HepG2 (cell line): ENCODE results near the gene CD7. TPM values are rescaled to one million over a fixed set of nuclear protein-coding genes. Genes with fewer than 3 reads are reported as not detected.
A peak's percentile ranks its signal among the peaks of the same experiment; 100 is the strongest.

Experiments used
- ADNP ChIP-seq: sonication (generic); formaldehyde crosslinking; IDR thresholded peaks from 2 replicates; pipeline ENCODE4 v1.4.0; 2020; ENCODE audit warnings: missing genetic modification reagents
- ATF7 ChIP-seq, 2 experiments: fragments of 450-650 bp in 1 of 2; sonication (generic) in 1 of 2; formaldehyde crosslinking in 1 of 2; IDR thresholded peaks; 2 replicates each; pipeline versions ENCODE4 v1.4.0 to v1.6.1; 2016 to 2020; ENCODE audit warnings: antibody characterized with exemption in 1 of 2, mild to moderate bottlenecking in 1 of 2, missing genetic modification reagents in 1 of 2
- EEA1 ChIP-seq: sonication (generic); formaldehyde crosslinking; IDR thresholded peaks from 2 replicates; pipeline ENCODE4 v1.5.1; 2020; ENCODE audit warnings: mild to moderate bottlenecking, missing genetic modification reagents, borderline replicate concordance
- ETV5 ChIP-seq: IDR thresholded peaks from 2 replicates; pipeline ENCODE4 v1.6.1; 2018; ENCODE audit warnings: missing biosample characterization, missing genetic modification reagents, inconsistent platforms, borderline replicate concordance
- HHEX ChIP-seq: IDR thresholded peaks from 2 replicates; pipeline ENCODE4 v1.6.1; 2016; ENCODE audit warnings: control low read depth
- KDM5A ChIP-seq: fragments of 200-600 bp; sonication (generic); IDR thresholded peaks from 2 replicates; pipeline ENCODE4 v1.7.0; 2018; ENCODE audit warnings: antibody characterized with exemption, mild to moderate bottlenecking, low read length, borderline replicate concordance
- MEF2D ChIP-seq: sonication (generic); formaldehyde crosslinking; IDR thresholded peaks from 2 replicates; pipeline ENCODE4 v1.5.1; 2020; ENCODE audit warnings: mild to moderate bottlenecking, missing genetic modification reagents
- MIXL1 ChIP-seq: IDR thresholded peaks from 2 replicates; pipeline ENCODE4 v1.6.1; 2016
- NFKB2 ChIP-seq: sonication (generic); formaldehyde crosslinking; IDR thresholded peaks from 2 replicates; pipeline ENCODE4 v1.4.0; 2020; ENCODE audit warnings: missing genetic modification reagents, borderline replicate concordance
- SALL2 ChIP-seq: sonication (generic); formaldehyde crosslinking; IDR thresholded peaks from 2 replicates; pipeline ENCODE4 v1.8.1; 2023; ENCODE audit warnings: mild to moderate bottlenecking, missing genetic modification reagents, inconsistent platforms
- TOPORS ChIP-seq: sonication (generic); formaldehyde crosslinking; IDR thresholded peaks from 2 replicates; pipeline ENCODE4 v1.8.0; 2023; ENCODE audit warnings: mild to moderate bottlenecking, missing genetic modification reagents
- ZNF292 ChIP-seq: sonication (generic); formaldehyde crosslinking; IDR thresholded peaks from 2 replicates; pipeline ENCODE4 v1.8.1; 2022; ENCODE audit warnings: mild to moderate bottlenecking, low read depth, missing genetic modification reagents, borderline replicate concordance
- ZNF768 ChIP-seq: sonication (generic); formaldehyde crosslinking; IDR thresholded peaks from 2 replicates; pipeline ENCODE4 v1.4.0; 2020; ENCODE audit warnings: missing genetic modification reagents
- ZNF776 ChIP-seq: sonication (generic); formaldehyde crosslinking; IDR thresholded peaks from 2 replicates; pipeline ENCODE4 v1.4.0; 2020; ENCODE audit warnings: mild to moderate bottlenecking, missing genetic modification reagents
- ZNF839 ChIP-seq: sonication (generic); formaldehyde crosslinking; IDR thresholded peaks from 2 replicates; pipeline ENCODE4 v1.4.0; 2020; ENCODE audit warnings: missing genetic modification reagents, mild to moderate bottlenecking, borderline replicate concordance
- polyA plus RNA-seq, 8 experiments: library from polyadenylated mRNA; depleted of rRNA in 3 of 8; stranded (reverse) in 7 of 8; unstranded in 1 of 8; fragments of >200 nt; fragmentation: Illumina TruSeq in 4 of 8; extraction: Trizol in 4 of 8; gene quantifications; 2 replicates each; pipeline versions ENCODE4 v1.2.1 to v1.2.3, GENCODE V29; 2011 to 2016; ENCODE audit warnings: low read depth in 4 of 8, missing spikeins in 1 of 8, mixed read lengths in 1 of 8; ENCODE audit not compliant: insufficient read depth in 1 of 8
- total RNA-seq, 5 experiments: library from RNA; depleted of rRNA; stranded (reverse); fragments of >200 nt; fragmentation: Illumina TruSeq; extraction: Trizol; gene quantifications; 2 replicates each; pipeline ENCODE4 v1.2.3, GENCODE V29; 2016; ENCODE audit warnings: low read depth in 1 of 5
- TF ChIP-seq, protein P1 (sequence below): sonication (generic); formaldehyde crosslinking; IDR thresholded peaks from 2 replicates; pipeline ENCODE4 v1.5.1; 2020; ENCODE audit warnings: mild to moderate bottlenecking, missing genetic modification reagents, moderate library complexity
- TF ChIP-seq, protein P2 (sequence below): sonication (generic); formaldehyde crosslinking; IDR thresholded peaks from 2 replicates; pipeline ENCODE4 v1.5.0; 2020; ENCODE audit warnings: missing genetic modification reagents
- TF ChIP-seq, protein P3 (sequence below): sonication (generic); formaldehyde crosslinking; IDR thresholded peaks from 2 replicates; pipeline ENCODE4 v1.5.0; 2020; ENCODE audit warnings: mild to moderate bottlenecking, missing genetic modification reagents, borderline replicate concordance
- TF ChIP-seq, protein P4 (sequence below): sonication (generic); formaldehyde crosslinking; IDR thresholded peaks from 2 replicates; pipeline ENCODE4 v1.8.1; 2023; ENCODE audit warnings: mild to moderate bottlenecking, missing genetic modification reagents, borderline replicate concordance
- TF ChIP-seq, protein P5 (sequence below): IDR thresholded peaks from 2 replicates; pipeline ENCODE4 v1.6.1; 2012; ENCODE audit warnings: low read depth, low read length, improper control_type of control experiment

CD7 gene
- total and polyA plus RNA-seq, 2 of the 13 experiments (the other 11 are each of a cell fraction or from before 2014, with no cell fraction given) = 67.6 to 76.4 TPM

DNA sequence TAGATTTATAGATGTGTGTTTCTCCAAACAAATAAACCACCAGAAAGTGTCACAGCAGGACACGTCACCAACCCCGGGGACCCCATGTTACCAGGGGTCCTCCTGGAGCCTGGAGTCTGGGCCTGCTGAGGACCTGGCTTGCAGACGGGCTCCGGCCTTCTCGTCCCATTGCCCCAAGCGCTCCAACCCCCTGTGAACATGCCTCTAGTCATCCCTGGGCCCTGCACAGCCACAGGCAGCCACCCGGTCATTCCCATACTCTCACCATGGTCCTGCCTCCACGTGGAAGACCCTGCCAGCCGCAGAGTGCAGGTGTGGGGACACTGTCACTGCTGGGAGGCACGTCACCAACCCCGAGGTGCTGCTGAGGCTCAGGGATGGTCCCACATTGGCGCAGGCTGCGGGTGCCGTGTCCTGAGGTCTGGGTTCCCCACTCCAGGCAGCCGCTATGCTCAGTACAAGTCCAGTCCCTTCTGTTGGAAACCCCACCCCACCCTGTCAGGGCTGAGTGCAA, 11.6 kb upstream of the CD7 start (continued):
- TF ChIP-seq, protein P1, sequence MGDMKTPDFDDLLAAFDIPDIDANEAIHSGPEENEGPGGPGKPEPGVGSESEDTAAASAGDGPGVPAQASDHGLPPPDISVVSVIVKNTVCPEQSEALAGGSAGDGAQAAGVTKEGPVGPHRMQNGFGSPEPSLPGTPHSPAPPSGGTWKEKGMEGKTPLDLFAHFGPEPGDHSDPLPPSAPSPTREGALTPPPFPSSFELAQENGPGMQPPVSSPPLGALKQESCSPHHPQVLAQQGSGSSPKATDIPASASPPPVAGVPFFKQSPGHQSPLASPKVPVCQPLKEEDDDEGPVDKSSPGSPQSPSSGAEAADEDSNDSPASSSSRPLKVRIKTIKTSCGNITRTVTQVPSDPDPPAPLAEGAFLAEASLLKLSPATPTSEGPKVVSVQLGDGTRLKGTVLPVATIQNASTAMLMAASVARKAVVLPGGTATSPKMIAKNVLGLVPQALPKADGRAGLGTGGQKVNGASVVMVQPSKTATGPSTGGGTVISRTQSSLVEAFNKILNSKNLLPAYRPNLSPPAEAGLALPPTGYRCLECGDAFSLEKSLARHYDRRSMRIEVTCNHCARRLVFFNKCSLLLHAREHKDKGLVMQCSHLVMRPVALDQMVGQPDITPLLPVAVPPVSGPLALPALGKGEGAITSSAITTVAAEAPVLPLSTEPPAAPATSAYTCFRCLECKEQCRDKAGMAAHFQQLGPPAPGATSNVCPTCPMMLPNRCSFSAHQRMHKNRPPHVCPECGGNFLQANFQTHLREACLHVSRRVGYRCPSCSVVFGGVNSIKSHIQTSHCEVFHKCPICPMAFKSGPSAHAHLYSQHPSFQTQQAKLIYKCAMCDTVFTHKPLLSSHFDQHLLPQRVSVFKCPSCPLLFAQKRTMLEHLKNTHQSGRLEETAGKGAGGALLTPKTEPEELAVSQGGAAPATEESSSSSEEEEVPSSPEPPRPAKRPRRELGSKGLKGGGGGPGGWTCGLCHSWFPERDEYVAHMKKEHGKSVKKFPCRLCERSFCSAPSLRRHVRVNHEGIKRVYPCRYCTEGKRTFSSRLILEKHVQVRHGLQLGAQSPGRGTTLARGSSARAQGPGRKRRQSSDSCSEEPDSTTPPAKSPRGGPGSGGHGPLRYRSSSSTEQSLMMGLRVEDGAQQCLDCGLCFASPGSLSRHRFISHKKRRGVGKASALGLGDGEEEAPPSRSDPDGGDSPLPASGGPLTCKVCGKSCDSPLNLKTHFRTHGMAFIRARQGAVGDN = no peak
- TF ChIP-seq ZNF292 (CRISPR knock-in tag) = no peak
- TF ChIP-seq TOPORS (CRISPR knock-in tag) = 0 out of 2 replicates have a peak, but pooled peaks have one; percentile 4
- TF ChIP-seq NFKB2 (CRISPR knock-in tag) = no peak
- no peak for TF ChIP-seq ATF7 (IDR thresholded peaks at IDR 0.05)
- no peak for TF ChIP-seq ATF7 (CRISPR knock-in tag; IDR thresholded peaks at IDR 0.05)
- no peak for TF ChIP-seq MIXL1 (CRISPR knock-in tag)
- no peak for TF ChIP-seq ETV5
- no peak for TF ChIP-seq ZNF776 (CRISPR knock-in tag)
- TF ChIP-seq KDM5A = no peak
- no peak for TF ChIP-seq MEF2D
- TF ChIP-seq, protein P2, sequence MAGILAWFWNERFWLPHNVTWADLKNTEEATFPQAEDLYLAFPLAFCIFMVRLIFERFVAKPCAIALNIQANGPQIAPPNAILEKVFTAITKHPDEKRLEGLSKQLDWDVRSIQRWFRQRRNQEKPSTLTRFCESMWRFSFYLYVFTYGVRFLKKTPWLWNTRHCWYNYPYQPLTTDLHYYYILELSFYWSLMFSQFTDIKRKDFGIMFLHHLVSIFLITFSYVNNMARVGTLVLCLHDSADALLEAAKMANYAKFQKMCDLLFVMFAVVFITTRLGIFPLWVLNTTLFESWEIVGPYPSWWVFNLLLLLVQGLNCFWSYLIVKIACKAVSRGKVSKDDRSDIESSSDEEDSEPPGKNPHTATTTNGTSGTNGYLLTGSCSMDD (CRISPR knock-in tag) = no peak
- TF ChIP-seq ZNF839 = no peak
- TF ChIP-seq, protein P3, sequence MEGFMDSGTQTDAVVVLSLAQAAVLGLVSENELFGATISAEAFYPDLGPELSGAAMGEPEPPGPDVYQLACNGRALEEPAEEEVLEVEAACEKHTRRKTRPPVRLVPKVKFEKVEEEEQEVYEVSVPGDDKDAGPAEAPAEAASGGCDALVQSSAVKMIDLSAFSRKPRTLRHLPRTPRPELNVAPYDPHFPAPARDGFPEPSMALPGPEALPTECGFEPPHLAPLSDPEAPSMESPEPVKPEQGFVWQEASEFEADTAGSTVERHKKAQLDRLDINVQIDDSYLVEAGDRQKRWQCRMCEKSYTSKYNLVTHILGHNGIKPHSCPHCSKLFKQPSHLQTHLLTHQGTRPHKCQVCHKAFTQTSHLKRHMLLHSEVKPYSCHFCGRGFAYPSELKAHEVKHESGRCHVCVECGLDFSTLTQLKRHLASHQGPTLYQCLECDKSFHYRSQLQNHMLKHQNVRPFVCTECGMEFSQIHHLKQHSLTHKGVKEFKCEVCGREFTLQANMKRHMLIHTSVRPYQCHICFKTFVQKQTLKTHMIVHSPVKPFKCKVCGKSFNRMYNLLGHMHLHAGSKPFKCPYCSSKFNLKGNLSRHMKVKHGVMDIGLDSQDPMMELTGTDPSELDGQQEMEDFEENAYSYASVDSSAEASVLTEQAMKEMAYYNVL = no peak
- 0 out of 2 replicates have a peak, but pooled peaks have one; percentile 23 for TF ChIP-seq HHEX
- no peak for TF ChIP-seq ADNP (CRISPR knock-in tag)
- TF ChIP-seq EEA1 = peak; percentile 36; the same call in 1 of the 2 replicates
- no peak for TF ChIP-seq SALL2 (CRISPR knock-in tag)
- TF ChIP-seq ZNF768 (CRISPR knock-in tag) = peak; percentile 28; the same call in 1 of the 2 replicates
- TF ChIP-seq, protein P4, sequence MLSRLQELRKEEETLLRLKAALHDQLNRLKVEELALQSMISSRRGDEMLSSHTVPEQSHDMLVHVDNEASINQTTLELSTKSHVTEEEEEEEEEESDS (CRISPR knock-in tag) = no peak
- TF ChIP-seq, protein P5, sequence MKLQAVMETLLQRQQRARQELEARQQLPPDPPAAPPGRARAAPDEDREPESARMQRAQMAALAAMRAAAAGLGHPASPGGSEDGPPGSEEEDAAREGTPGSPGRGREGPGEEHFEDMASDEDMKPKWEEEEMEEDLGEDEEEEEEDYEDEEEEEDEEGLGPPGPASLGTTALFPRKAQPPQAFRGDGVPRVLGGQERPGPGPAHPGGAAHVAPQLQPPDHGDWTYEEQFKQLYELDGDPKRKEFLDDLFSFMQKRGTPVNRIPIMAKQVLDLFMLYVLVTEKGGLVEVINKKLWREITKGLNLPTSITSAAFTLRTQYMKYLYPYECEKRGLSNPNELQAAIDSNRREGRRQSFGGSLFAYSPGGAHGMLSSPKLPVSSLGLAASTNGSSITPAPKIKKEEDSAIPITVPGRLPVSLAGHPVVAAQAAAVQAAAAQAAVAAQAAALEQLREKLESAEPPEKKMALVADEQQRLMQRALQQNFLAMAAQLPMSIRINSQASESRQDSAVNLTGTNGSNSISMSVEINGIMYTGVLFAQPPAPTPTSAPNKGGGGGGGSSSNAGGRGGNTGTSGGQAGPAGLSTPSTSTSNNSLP = no peak
